Stimulated activated CD4-positive, alpha-beta T cell treated with anti-CD3 and anti-CD28 coated beads, Interleukin-12 subunit alpha, Interleukin-12 subunit beta, amount 100 ng/mL, for 48 hours (primary cell): ENCODE data around the gene CDKN2AIP.

Experiments used
- DNase-seq, 3 donors: peaks; one replicate each; pipeline ENCODE4 v3.0.0-alpha.2; 2020; ENCODE audit warnings: low read depth in 2 of 3, low spot score in 1 of 3

CDKN2AIP gene

GRCh38 chr4:183492791-183493222, 48.4 kb downstream of the CDKN2AIP start:
- DNase-seq, result no peak

- DNase-seq, result no peak
Measured at GRCh38 chr4:183493246-183493645, 48.8 kb downstream of the CDKN2AIP start.

GRCh38 chr4:183495184-183495583, 50.7 kb downstream of the CDKN2AIP start:
- no peak for DNase-seq
